Measurements from ENCODE around the gene LRRC4C. TPM values are rescaled to one million over a fixed set of nuclear protein-coding genes. Genes with fewer than 3 reads are reported as not detected.
A peak's percentile ranks its signal among the peaks of the same experiment; 100 is the strongest.

The LRRC4C gene
- total and polyA plus RNA-seq, 2 donors (not counting 3 experiments of a cell fraction or from before 2014, with no cell fraction given): not detected

GRCh38 chr11:40276960-40277359, 1182.5 kb downstream of the LRRC4C start:
- no peaks in the 10 kb centered on the region for H3K36me3 ChIP-seq (ENCODE audit: control insufficient read depth in 2 of 2, extremely low read depth in 1 of 2, insufficient read depth in 2 of 2, low read length in 2 of 2)
- POLR2A ChIA-PET: no interaction called here
- no TSS peak for BruUV-seq (replicated peaks)
- H3K4me1 ChIP-seq (ENCODE audit: control insufficient read depth, extremely low read depth, insufficient read depth, low read length): no peaks in the 10 kb centered on the region
- intact Hi-C loops (cut with micrococcal nuclease) (no loop called here), dilution Hi-C loops (cut with MboI; ENCODE audit: extremely low pct_ligation_motif_present, low sequenced_read_pairs) (no loop called here)
- TF ChIP-seq POLR2AphosphoS5 (IDR thresholded peaks at IDR 0.05; ENCODE audit: insufficient read depth, low read depth, low read length) (no peak), GATA2 (IDR thresholded peaks at IDR 0.05; ENCODE audit: insufficient read depth, insufficient read length, low read depth, low read length) (no peak), EZH2 (IDR thresholded peaks at IDR 0.05; ENCODE audit: borderline replicate concordance, low read depth, low read length, severe bottlenecking) (no peak), FOS (IDR thresholded peaks at IDR 0.05; ENCODE audit: borderline replicate concordance, insufficient read depth, low read length) (no peak)
- TF ChIP-seq, protein P1, sequence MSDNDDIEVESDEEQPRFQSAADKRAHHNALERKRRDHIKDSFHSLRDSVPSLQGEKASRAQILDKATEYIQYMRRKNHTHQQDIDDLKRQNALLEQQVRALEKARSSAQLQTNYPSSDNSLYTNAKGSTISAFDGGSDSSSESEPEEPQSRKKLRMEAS (IDR thresholded peaks at IDR 0.05; ENCODE audit: insufficient read depth, insufficient read length): no peak
- H3K9me3 ChIP-seq (replicated peaks; ENCODE audit: control insufficient read depth, insufficient read depth, low read length): no peaks in the 10 kb centered on the region
- no peaks in the 10 kb centered on the region for H3K9me1 ChIP-seq (replicated peaks; ENCODE audit: control insufficient read depth, extremely low read depth, insufficient read depth, low read length)
- no peak overlapping the region for H3K27ac ChIP-seq (ENCODE audit: insufficient read depth, low read depth, low read length)
- no peaks in the 10 kb centered on the region for H3K27me3 ChIP-seq (ENCODE audit: control insufficient read depth in 2 of 2, insufficient read depth in 2 of 2, low read length in 2 of 2)
- CTCF ChIA-PET: no interaction called here
- H3K79me2 ChIP-seq (ENCODE audit: control insufficient read depth, insufficient read depth, low read length): no peaks in the 10 kb centered on the region
- no peak overlapping the region for H3K4me2 ChIP-seq (ENCODE audit: insufficient read depth, low read length)
- no peak overlapping the region for H2AFZ ChIP-seq (ENCODE audit: low read depth, low read length)
- FAIRE-seq (no peak), DNase-seq (ENCODE audit: low read depth, low spot score) (no peak)
- no peaks in the 10 kb centered on the region for H4K20me1 ChIP-seq (replicated peaks; ENCODE audit: control insufficient read depth, extremely low read depth, insufficient read depth, low read length)
- H3K4me3 ChIP-seq (replicated peaks in 1 of 3; ENCODE audit: insufficient read depth in 1 of 3, low read depth in 1 of 3, low read length in 3 of 3): no peak overlapping the region
- H3K9ac ChIP-seq (replicated peaks; ENCODE audit: extremely low read depth, insufficient read depth, low read length): no peak overlapping the region

- Histone ChIP-seq H3K4me2 (ENCODE audit: insufficient read depth, low read length) (no peak overlapping the region), H3K9me3 (replicated peaks; ENCODE audit: control insufficient read depth, insufficient read depth, low read length) (no peaks in the 10 kb centered on the region), H3K9ac (replicated peaks; ENCODE audit: extremely low read depth, insufficient read depth, low read length) (no peak overlapping the region), H3K27me3 (ENCODE audit: control insufficient read depth in 2 of 2, insufficient read depth in 2 of 2, low read length in 2 of 2) (no peaks in the 10 kb centered on the region), H4K20me1 (replicated peaks; ENCODE audit: control insufficient read depth, extremely low read depth, insufficient read depth, low read length) (no peaks in the 10 kb centered on the region), H3K27ac (ENCODE audit: insufficient read depth, low read depth, low read length) (no peak overlapping the region), H3K36me3 (ENCODE audit: control insufficient read depth in 2 of 2, extremely low read depth in 1 of 2, insufficient read depth in 2 of 2, low read length in 2 of 2) (no peaks in the 10 kb centered on the region), H3K79me2 (ENCODE audit: control insufficient read depth, insufficient read depth, low read length) (no peaks in the 10 kb centered on the region), H2AFZ (ENCODE audit: low read depth, low read length) (no peak overlapping the region), H3K4me1 (ENCODE audit: control insufficient read depth, extremely low read depth, insufficient read depth, low read length) (no peaks in the 10 kb centered on the region), H3K9me1 (replicated peaks; ENCODE audit: control insufficient read depth, extremely low read depth, insufficient read depth, low read length) (no peaks in the 10 kb centered on the region), H3K4me3 (replicated peaks in 1 of 3; ENCODE audit: insufficient read depth in 1 of 3, low read depth in 1 of 3, low read length in 3 of 3) (no peak overlapping the region)
- FAIRE-seq (no peak), DNase-seq (ENCODE audit: low read depth, low spot score) (peak; percentile 3)
- ChIA-PET CTCF (no interaction called here), POLR2A (no interaction called here)
- intact Hi-C loops (cut with micrococcal nuclease) (no loop called here), dilution Hi-C loops (cut with MboI; ENCODE audit: extremely low pct_ligation_motif_present, low sequenced_read_pairs) (no loop called here)
- TF ChIP-seq EZH2 (IDR thresholded peaks at IDR 0.05; ENCODE audit: borderline replicate concordance, low read depth, low read length, severe bottlenecking): no peak
- TF ChIP-seq GATA2 (IDR thresholded peaks at IDR 0.05; ENCODE audit: insufficient read depth, insufficient read length, low read depth, low read length): no peak
- no peak for TF ChIP-seq POLR2A (IDR thresholded peaks at IDR 0.05; ENCODE audit: low read depth, low read length)
- no peak for TF ChIP-seq JUN (IDR thresholded peaks at IDR 0.05; ENCODE audit: borderline replicate concordance, insufficient read depth, insufficient read length, low read depth)
- TF ChIP-seq, protein P2, sequence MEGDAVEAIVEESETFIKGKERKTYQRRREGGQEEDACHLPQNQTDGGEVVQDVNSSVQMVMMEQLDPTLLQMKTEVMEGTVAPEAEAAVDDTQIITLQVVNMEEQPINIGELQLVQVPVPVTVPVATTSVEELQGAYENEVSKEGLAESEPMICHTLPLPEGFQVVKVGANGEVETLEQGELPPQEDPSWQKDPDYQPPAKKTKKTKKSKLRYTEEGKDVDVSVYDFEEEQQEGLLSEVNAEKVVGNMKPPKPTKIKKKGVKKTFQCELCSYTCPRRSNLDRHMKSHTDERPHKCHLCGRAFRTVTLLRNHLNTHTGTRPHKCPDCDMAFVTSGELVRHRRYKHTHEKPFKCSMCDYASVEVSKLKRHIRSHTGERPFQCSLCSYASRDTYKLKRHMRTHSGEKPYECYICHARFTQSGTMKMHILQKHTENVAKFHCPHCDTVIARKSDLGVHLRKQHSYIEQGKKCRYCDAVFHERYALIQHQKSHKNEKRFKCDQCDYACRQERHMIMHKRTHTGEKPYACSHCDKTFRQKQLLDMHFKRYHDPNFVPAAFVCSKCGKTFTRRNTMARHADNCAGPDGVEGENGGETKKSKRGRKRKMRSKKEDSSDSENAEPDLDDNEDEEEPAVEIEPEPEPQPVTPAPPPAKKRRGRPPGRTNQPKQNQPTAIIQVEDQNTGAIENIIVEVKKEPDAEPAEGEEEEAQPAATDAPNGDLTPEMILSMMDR (IDR thresholded peaks at IDR 0.05; ENCODE audit: extremely low read depth in 1 of 2, insufficient read depth in 1 of 2, low read depth in 1 of 2, low read length in 2 of 2): no peak
- TF ChIP-seq, protein P1 (IDR thresholded peaks at IDR 0.05; ENCODE audit: insufficient read depth, insufficient read length): no peak
- TF ChIP-seq FOS (IDR thresholded peaks at IDR 0.05; ENCODE audit: borderline replicate concordance, insufficient read depth, low read length): no peak
- TF ChIP-seq MYC (IDR thresholded peaks at IDR 0.05; ENCODE audit: low read depth, low read length): no peak
- TF ChIP-seq POLR2AphosphoS5 (IDR thresholded peaks at IDR 0.05; ENCODE audit: insufficient read depth, low read depth, low read length): no peak
- BruUV-seq (replicated peaks): no TSS peak
Observed at GRCh38 chr11:40274017-40274416, 1185.4 kb downstream of the LRRC4C start.

All from endothelial cell of umbilical vein (primary cell).